ENCODE results near the gene DDO.

Gene DDO

GRCh38 chr6:110415086-110415916, at the start of gene DDO:
Gene DDO (minus strand): TSS chr6:110415575. CDS start chr6:110413462, 2,113 bp downstream.
- TF ChIP-seq FOXM1 (IDR thresholded peaks at IDR 0.05; ENCODE audit: borderline replicate concordance, low read depth) (no peak), NFIC (IDR thresholded peaks at IDR 0.05) (peak; percentile 37; the same call in 1 of the 2 replicates)

GRCh38 chr6:110462884-110463481, 47.6 kb upstream of the DDO start:
- TF ChIP-seq CEBPB (IDR thresholded peaks at IDR 0.05) (no peak), YY1 (IDR thresholded peaks at IDR 0.05; ENCODE audit: low read depth) (no peak), RAD21 (IDR thresholded peaks at IDR 0.05; ENCODE audit: low read depth) (no peak), TEAD4 (IDR thresholded peaks at IDR 0.05) (no peak), EGR1 (IDR thresholded peaks at IDR 0.05) (no peak), REST (IDR thresholded peaks at IDR 0.05; ENCODE audit: low read depth) (no peak), EP300 (IDR thresholded peaks at IDR 0.05; ENCODE audit: borderline replicate concordance) (no peak), FOXM1 (IDR thresholded peaks at IDR 0.05; ENCODE audit: borderline replicate concordance, low read depth) (no peak), USF1 (IDR thresholded peaks at IDR 0.05) (no peak), ZBTB7A (IDR thresholded peaks at IDR 0.05; ENCODE audit: low read depth) (no peak), NFIC (IDR thresholded peaks at IDR 0.05) (no peak), TAF1 (IDR thresholded peaks at IDR 0.05; ENCODE audit: low read depth) (no peak), TCF12 (IDR thresholded peaks at IDR 0.05; ENCODE audit: low read depth) (no peak), MAX (IDR thresholded peaks at IDR 0.05) (no peak)

GRCh38 chr6:110461376-110461775, 46.0 kb upstream of the DDO start:
- TF ChIP-seq EP300 (IDR thresholded peaks at IDR 0.05; ENCODE audit: borderline replicate concordance) = no peak
- no peak for TF ChIP-seq EGR1 (IDR thresholded peaks at IDR 0.05)
- TF ChIP-seq REST (IDR thresholded peaks at IDR 0.05; ENCODE audit: low read depth) = no peak
- no peak for TF ChIP-seq USF1 (IDR thresholded peaks at IDR 0.05)
- TF ChIP-seq YY1 (IDR thresholded peaks at IDR 0.05; ENCODE audit: low read depth) = no peak
- TF ChIP-seq TEAD4 (IDR thresholded peaks at IDR 0.05) = no peak
- no peak for TF ChIP-seq NFIC (IDR thresholded peaks at IDR 0.05)
- TF ChIP-seq TAF1 (IDR thresholded peaks at IDR 0.05; ENCODE audit: low read depth) = no peak
- TF ChIP-seq ZBTB7A (IDR thresholded peaks at IDR 0.05; ENCODE audit: low read depth) = no peak
- no peak for TF ChIP-seq TCF12 (IDR thresholded peaks at IDR 0.05; ENCODE audit: low read depth)
- TF ChIP-seq FOXM1 (IDR thresholded peaks at IDR 0.05; ENCODE audit: borderline replicate concordance, low read depth) = no peak
- no peak for TF ChIP-seq RAD21 (IDR thresholded peaks at IDR 0.05; ENCODE audit: low read depth)
- no peak for TF ChIP-seq MAX (IDR thresholded peaks at IDR 0.05)
- no peak for TF ChIP-seq CREB1 (IDR thresholded peaks at IDR 0.05; ENCODE audit: low read depth)
- no peak for TF ChIP-seq CEBPB (IDR thresholded peaks at IDR 0.05)

- TF ChIP-seq TEAD4 (IDR thresholded peaks at IDR 0.05) (no peak), TCF12 (IDR thresholded peaks at IDR 0.05; ENCODE audit: low read depth) (no peak), CREB1 (IDR thresholded peaks at IDR 0.05; ENCODE audit: low read depth) (no peak), EP300 (IDR thresholded peaks at IDR 0.05; ENCODE audit: borderline replicate concordance) (no peak), USF1 (IDR thresholded peaks at IDR 0.05) (no peak), REST (IDR thresholded peaks at IDR 0.05; ENCODE audit: low read depth) (no peak)
These were observed 43.8 kb upstream of the DDO start for GRCh38 chr6:110459137-110459536.
